NCI-H1417 treated with DMSO at 0.1 percent for 48 hours (cell line): Measurements from ENCODE around the gene CAPN14.
"Not testable (repeated sequence)": the region's sequence is repeated elsewhere in the genome, so short reads cannot be mapped to it uniquely, and the experiment has no call there.

Experiments
- DNase-seq: peaks from one replicate; lab custom pipeline; 2025; lab: John Stamatoyannopoulos, UW

Gene CAPN14

GRCh38 chr2:31197166-31197565, 20.1 kb downstream of the CAPN14 start:
- no peak for DNase-seq

GRCh38 chr2:31196622-31197021, 20.7 kb downstream of the CAPN14 start:
- DNase-seq = no peak

- no peak for DNase-seq
Observed at GRCh38 chr2:31193806-31194205, 23.5 kb downstream of the CAPN14 start.

- DNase-seq = no peak
Observed at GRCh38 chr2:31192851-31193392, 24.4 kb downstream of the CAPN14 start.

- DNase-seq = no peak
Observed at GRCh38 chr2:31192396-31192795, 24.9 kb downstream of the CAPN14 start.

GRCh38 chr2:31191931-31192330, 25.4 kb downstream of the CAPN14 start:
- DNase-seq = no peak

GRCh38 chr2:31190188-31190587, 27.1 kb downstream of the CAPN14 start:
- no peak for DNase-seq

GRCh38 chr2:31189141-31189540, 28.2 kb downstream of the CAPN14 start:
- no peak for DNase-seq

- DNase-seq = no peak
Observed at GRCh38 chr2:31188131-31188530, 29.2 kb downstream of the CAPN14 start.

GRCh38 chr2:31187166-31187565, 30.1 kb downstream of the CAPN14 start:
- DNase-seq = no peak

- DNase-seq = not testable (repeated sequence)
Observed at GRCh38 chr2:31183973-31184372, 33.3 kb downstream of the CAPN14 start.

GRCh38 chr2:31176742-31177141, 40.6 kb downstream of the CAPN14 start:
- DNase-seq = no peak

GRCh38 chr2:31171142-31171541, 46.2 kb downstream of the CAPN14 start:
- no peak for DNase-seq

GRCh38 chr2:31170071-31170698, 47.1 kb downstream of the CAPN14 start:
- DNase-seq = peak; percentile 65

- DNase-seq = no peak
Observed at GRCh38 chr2:31168291-31168690, 49.0 kb downstream of the CAPN14 start.

GRCh38 chr2:31166925-31167324, 50.4 kb downstream of the CAPN14 start:
- no peak for DNase-seq

GRCh38 chr2:31163011-31163539, 54.2 kb downstream of the CAPN14 start:
- DNase-seq = no peak

- no peak for DNase-seq
Observed at GRCh38 chr2:31161637-31162036, 55.7 kb downstream of the CAPN14 start.

GRCh38 chr2:31151501-31151900, 65.8 kb downstream of the CAPN14 start:
- no peak for DNase-seq

GRCh38 chr2:31150120-31150670, 67.1 kb downstream of the CAPN14 start:
- DNase-seq = no peak

GRCh38 chr2:31148514-31148913, 68.8 kb downstream of the CAPN14 start:
- no peak for DNase-seq

GRCh38 chr2:31147645-31148044, 69.7 kb downstream of the CAPN14 start:
- DNase-seq = no peak

GRCh38 chr2:31142110-31142509, 75.2 kb downstream of the CAPN14 start:
- DNase-seq = no peak
